ENCODE results near the gene ABHD17C.

Gene ABHD17C

GRCh38 chr15:80773792-80774352, 78.8 kb downstream of the ABHD17C start:
- no peaks in the 10 kb centered on the region for H3F3A ChIP-seq (ENCODE audit: insufficient read depth)
- TF ChIP-seq EZH2phosphoT487 (conservative IDR thresholded peaks at IDR 0.05; ENCODE audit: low read length) (no peak), CTCF (IDR thresholded peaks at IDR 0.05; ENCODE audit: insufficient read depth, low read length, poor library complexity, severe bottlenecking) (no peak)
- no peak overlapping the region for H3K9ac ChIP-seq (ENCODE audit: low read length)
- no peak overlapping the region for H3K4me3 ChIP-seq (ENCODE audit: insufficient read depth, low read length, poor library complexity, severe bottlenecking)
- no peaks in the 10 kb centered on the region for H3K9me2 ChIP-seq (replicated peaks; ENCODE audit: insufficient read depth, low read length)
- no peaks in the 10 kb centered on the region for H3K79me2 ChIP-seq (ENCODE audit: insufficient read depth, low read length)
- no peak overlapping the region for H3K4me2 ChIP-seq (ENCODE audit: low read depth, low read length, poor library complexity, severe bottlenecking)
- no peak overlapping the region for H3K27ac ChIP-seq (ENCODE audit: low read depth, low read length)
- no peaks in the 10 kb centered on the region for H4K20me1 ChIP-seq (ENCODE audit: low read depth, low read length)
- H3K36me3 ChIP-seq (ENCODE audit: low read length) = no peaks in the 10 kb centered on the region
- H2AFZ ChIP-seq (ENCODE audit: low read depth, low read length, severe bottlenecking) = no peak overlapping the region
- H3K9me3 ChIP-seq (ENCODE audit: insufficient read depth, low read length) = no peaks in the 10 kb centered on the region
- no peaks in the 10 kb centered on the region for H3K27me3 ChIP-seq (ENCODE audit: low read length)

GRCh38 chr15:80774486-80774885, 79.4 kb downstream of the ABHD17C start:
- Histone ChIP-seq H4K20me1 (ENCODE audit: low read depth, low read length) (no peaks in the 10 kb centered on the region), H3K36me3 (ENCODE audit: low read length) (no peaks in the 10 kb centered on the region), H3K4me2 (ENCODE audit: low read depth, low read length, poor library complexity, severe bottlenecking) (no peak overlapping the region), H3K27me3 (ENCODE audit: low read length) (no peaks in the 10 kb centered on the region), H2AFZ (ENCODE audit: low read depth, low read length, severe bottlenecking) (no peak overlapping the region), H3K27ac (ENCODE audit: low read depth, low read length) (no peak overlapping the region), H3K9ac (ENCODE audit: low read length) (no peak overlapping the region), H3K4me3 (ENCODE audit: insufficient read depth, low read length, poor library complexity, severe bottlenecking) (no peak overlapping the region), H3K79me2 (ENCODE audit: insufficient read depth, low read length) (no peaks in the 10 kb centered on the region), H3F3A (ENCODE audit: insufficient read depth) (no peaks in the 10 kb centered on the region), H3K9me3 (ENCODE audit: insufficient read depth, low read length) (no peaks in the 10 kb centered on the region), H3K9me2 (replicated peaks; ENCODE audit: insufficient read depth, low read length) (no peaks in the 10 kb centered on the region)
- TF ChIP-seq EZH2phosphoT487 (conservative IDR thresholded peaks at IDR 0.05; ENCODE audit: low read length) = no peak
- no peak for TF ChIP-seq CTCF (IDR thresholded peaks at IDR 0.05; ENCODE audit: insufficient read depth, low read length, poor library complexity, severe bottlenecking)

- Histone ChIP-seq H3F3A (ENCODE audit: insufficient read depth) (no peaks in the 10 kb centered on the region), H3K9me3 (ENCODE audit: insufficient read depth, low read length) (no peaks in the 10 kb centered on the region), H3K4me2 (ENCODE audit: low read depth, low read length, poor library complexity, severe bottlenecking) (no peak overlapping the region), H3K4me3 (ENCODE audit: insufficient read depth, low read length, poor library complexity, severe bottlenecking) (no peak overlapping the region), H3K36me3 (ENCODE audit: low read length) (no peaks in the 10 kb centered on the region), H4K20me1 (ENCODE audit: low read depth, low read length) (no peaks in the 10 kb centered on the region), H3K9me2 (replicated peaks; ENCODE audit: insufficient read depth, low read length) (no peaks in the 10 kb centered on the region), H3K9ac (ENCODE audit: low read length) (no peak overlapping the region), H3K79me2 (ENCODE audit: insufficient read depth, low read length) (no peaks in the 10 kb centered on the region), H3K27ac (ENCODE audit: low read depth, low read length) (no peak overlapping the region), H3K27me3 (ENCODE audit: low read length) (no peaks in the 10 kb centered on the region), H2AFZ (ENCODE audit: low read depth, low read length, severe bottlenecking) (no peak overlapping the region)
- TF ChIP-seq EZH2phosphoT487 (conservative IDR thresholded peaks at IDR 0.05; ENCODE audit: low read length) (no peak), CTCF (IDR thresholded peaks at IDR 0.05; ENCODE audit: insufficient read depth, low read length, poor library complexity, severe bottlenecking) (no peak)
These were observed 80.2 kb downstream of the ABHD17C start for GRCh38 chr15:80775338-80775737.

Measured in SU-DHL-6 (cell line).